Tibial artery (tissue), 4 donors: Measurements from ENCODE around the gene UBB.

Experiments
- DNase-seq, 2 donors: peaks; one replicate each; pipeline ENCODE4 v3.0.0-alpha.2; 2019
- H3K27ac ChIP-seq, 2 donors: fragments of 200-600 bp; sonication (generic) in 1 of 2; 1 replicate in 1 of 2; 2 replicates in 1 of 2; pipeline ENCODE4 v1.5.1; 2018 to 2019; ENCODE audit warnings: mild to moderate bottlenecking in 1 of 2
- H3K27me3 ChIP-seq, 2 donors: fragments of 200-600 bp; sonication (generic) in 1 of 2; one replicate each; pipeline versions ENCODE4 v1.5.1 to v1.6.0; 2016 to 2019
- H3K36me3 ChIP-seq, 3 donors: fragments of 200-600 bp; sonication (generic) in 2 of 3; one replicate each; pipeline ENCODE4 v1.5.1; 2016 to 2019; ENCODE audit warnings: mild to moderate bottlenecking in 2 of 3
- H3K4me1 ChIP-seq, 4 donors: fragments of 200-600 bp; sonication (generic) in 2 of 4; 1 replicate in 3 of 4; 2 replicates in 1 of 4; pipeline ENCODE4 v1.5.1; 2016 to 2019
- H3K4me3 ChIP-seq, 2 donors: fragments of 200-600 bp; sonication (generic) in 1 of 2; 1 replicate in 1 of 2; 2 replicates in 1 of 2; pipeline ENCODE4 v1.5.1; 2018 to 2019; ENCODE audit warnings: mild to moderate bottlenecking in 2 of 2
- H3K9me3 ChIP-seq, 3 donors: fragments of 200-600 bp; sonication (generic) in 1 of 3; one replicate each; pipeline ENCODE4 v1.5.1; 2016 to 2019
- CTCF ChIP-seq, 2 experiments: fragments of 200-600 bp in 1 of 2; fragments of 450-650 bp in 1 of 2; IDR thresholded peaks; one replicate each; pipeline ENCODE4 v1.5.1; 2017 to 2019; ENCODE audit warnings: antibody characterized with exemption in 2 of 2, mild to moderate bottlenecking in 1 of 2, moderate library complexity in 1 of 2
- intact Hi-C: fragments of 100-400 bp; cut with DNase I; formaldehyde crosslinking; loops from one replicate; pipeline ENCODE4 v1.15.0; 2023; ENCODE audit warnings: low total_unique reads

The UBB gene

GRCh38 chr17:16417399-16417798, 36.5 kb downstream of the UBB start:
- intact Hi-C loops: no loop called here
- H3K27ac ChIP-seq: peak overlapping the region; percentile 92 to 93
- no peaks in the 10 kb centered on the region for H3K9me3 ChIP-seq
- TF ChIP-seq CTCF (IDR thresholded peaks at IDR 0.05): no peak
- no peak for DNase-seq
- no peak overlapping the region for H3K4me3 ChIP-seq
- H3K27me3 ChIP-seq: no peaks in the 10 kb centered on the region
- peaks cover 4 to 51% (median 39%) of the 10 kb centered on the region in 4 donors for H3K4me1 ChIP-seq
- peaks cover 2 to 11% (median 10%) of the 10 kb centered on the region in 3 donors for H3K36me3 ChIP-seq

- H3K27ac ChIP-seq: peak overlapping the region; percentile 92 to 93
- no peak for DNase-seq
- no peaks in the 10 kb centered on the region for H3K9me3 ChIP-seq
- no peak for TF ChIP-seq CTCF (IDR thresholded peaks at IDR 0.05)
- peaks cover 9 to 18% (median 16%) of the 10 kb centered on the region in 3 donors for H3K36me3 ChIP-seq
- H3K4me3 ChIP-seq: no peak overlapping the region
- peaks cover 4 to 51% (median 39%) of the 10 kb centered on the region in 4 donors for H3K4me1 ChIP-seq
- no peaks in the 10 kb centered on the region for H3K27me3 ChIP-seq
- intact Hi-C loops: no loop called here
These were observed 37.2 kb downstream of the UBB start for GRCh38 chr17:16417896-16418684.

- TF ChIP-seq CTCF (IDR thresholded peaks at IDR 0.05): no peak
- no peak for DNase-seq
- H3K4me1 ChIP-seq: peaks cover 4 to 51% (median 39%) of the 10 kb centered on the region in 4 donors
- no peak overlapping the region for H3K4me3 ChIP-seq
- intact Hi-C loops: no loop called here
- no peaks in the 10 kb centered on the region for H3K9me3 ChIP-seq
- no peaks in the 10 kb centered on the region for H3K27me3 ChIP-seq
- H3K36me3 ChIP-seq: peaks cover 15 to 24% (median 21%) of the 10 kb centered on the region in 3 donors
- peak overlapping the region; percentile 92 to 93 for H3K27ac ChIP-seq
These were observed 37.8 kb downstream of the UBB start for GRCh38 chr17:16418685-16419068.

GRCh38 chr17:16419074-16419928, 38.4 kb downstream of the UBB start:
- Histone ChIP-seq H3K4me3 (no peak overlapping the region), H3K27me3 (no peaks in the 10 kb centered on the region), H3K36me3 (peaks cover 21 to 30% (median 21%) of the 10 kb centered on the region in 3 donors), H3K4me1 (peaks cover 4 to 51% (median 39%) of the 10 kb centered on the region in 4 donors), H3K9me3 (no peaks in the 10 kb centered on the region), H3K27ac (peak overlapping the region; percentile 92 to 93)
- peak; percentile 72 to 85 for DNase-seq
- intact Hi-C loops: no loop called here
- no peak for TF ChIP-seq CTCF (IDR thresholded peaks at IDR 0.05)

GRCh38 chr17:16419929-16420271, 39.0 kb downstream of the UBB start:
- no peak for TF ChIP-seq CTCF (IDR thresholded peaks at IDR 0.05)
- no peaks in the 10 kb centered on the region for H3K9me3 ChIP-seq
- DNase-seq: no peak
- peaks cover 4 to 48% (median 38%) of the 10 kb centered on the region in 4 donors for H3K4me1 ChIP-seq
- no peak overlapping the region for H3K4me3 ChIP-seq
- intact Hi-C loops: no loop called here
- peak overlapping the region; percentile 92 to 93 for H3K27ac ChIP-seq
- H3K36me3 ChIP-seq: peaks cover 21 to 32% (median 23%) of the 10 kb centered on the region in 3 donors
- H3K27me3 ChIP-seq: no peaks in the 10 kb centered on the region
